Brain pericyte (primary cell): ENCODE data around the gene MYOF.
"Not testable (repeated sequence)": the region's sequence is repeated elsewhere in the genome, so short reads cannot be mapped to it uniquely, and the experiment has no call there.

ENCODE experiments used
- DNase-seq: peaks from one replicate; pipeline ENCODE4 v3.0.0-alpha.2; 2012; ENCODE audit warnings: low read depth, low spot score

The MYOF gene

GRCh38 chr10:93393211-93393610 lies 88.9 kb downstream of the MYOF start:
- no peak for DNase-seq

- no peak for DNase-seq
Measured at GRCh38 chr10:93392121-93392520, 90.0 kb downstream of the MYOF start.

- DNase-seq, result no peak
Measured at GRCh38 chr10:93390306-93391090, 91.6 kb downstream of the MYOF start.

GRCh38 chr10:93386631-93387369 lies 95.3 kb downstream of the MYOF start:
- no peak for DNase-seq

- no peak for DNase-seq
Measured at GRCh38 chr10:93385345-93385744, 96.8 kb downstream of the MYOF start.

GRCh38 chr10:93384006-93384405 lies 98.1 kb downstream of the MYOF start:
- DNase-seq, result no peak

- DNase-seq, result no peak
Measured at GRCh38 chr10:93383562-93383981, 98.6 kb downstream of the MYOF start.

GRCh38 chr10:93379731-93380575 lies 102.2 kb downstream of the MYOF start:
- peak; percentile 51 for DNase-seq

- no peak for DNase-seq
Measured at GRCh38 chr10:93378997-93379730, 103.0 kb downstream of the MYOF start.

GRCh38 chr10:93378039-93378438 lies 104.1 kb downstream of the MYOF start:
- no peak for DNase-seq

GRCh38 chr10:93376372-93377293 lies 105.5 kb downstream of the MYOF start:
- peak; percentile 69 for DNase-seq

- no peak for DNase-seq
Measured at GRCh38 chr10:93370961-93371360, 111.2 kb downstream of the MYOF start.

- no peak for DNase-seq
Measured at GRCh38 chr10:93369588-93370164, 112.5 kb downstream of the MYOF start.

- no peak for DNase-seq
Measured at GRCh38 chr10:93368210-93368609, 113.9 kb downstream of the MYOF start.

GRCh38 chr10:93367664-93368063 lies 114.5 kb downstream of the MYOF start:
- DNase-seq, result no peak

- DNase-seq, result no peak
Measured at GRCh38 chr10:93364966-93365365, 117.2 kb downstream of the MYOF start.

- no peak for DNase-seq
Measured at GRCh38 chr10:93363891-93364648, 118.1 kb downstream of the MYOF start.

- DNase-seq, result not testable (repeated sequence)
Measured at GRCh38 chr10:93358398-93358797, 123.7 kb downstream of the MYOF start.

GRCh38 chr10:93357680-93358079 lies 124.5 kb downstream of the MYOF start:
- DNase-seq, result no peak
